ENCODE measurements around the gene LRRC74B. TPM values are rescaled to one million over a fixed set of nuclear protein-coding genes. Genes with fewer than 3 reads are reported as not detected.

Gene LRRC74B
- total and polyA plus RNA-seq, 2 donors (not counting 1 experiment from before 2014, with no cell fraction given): not detected

DNA sequence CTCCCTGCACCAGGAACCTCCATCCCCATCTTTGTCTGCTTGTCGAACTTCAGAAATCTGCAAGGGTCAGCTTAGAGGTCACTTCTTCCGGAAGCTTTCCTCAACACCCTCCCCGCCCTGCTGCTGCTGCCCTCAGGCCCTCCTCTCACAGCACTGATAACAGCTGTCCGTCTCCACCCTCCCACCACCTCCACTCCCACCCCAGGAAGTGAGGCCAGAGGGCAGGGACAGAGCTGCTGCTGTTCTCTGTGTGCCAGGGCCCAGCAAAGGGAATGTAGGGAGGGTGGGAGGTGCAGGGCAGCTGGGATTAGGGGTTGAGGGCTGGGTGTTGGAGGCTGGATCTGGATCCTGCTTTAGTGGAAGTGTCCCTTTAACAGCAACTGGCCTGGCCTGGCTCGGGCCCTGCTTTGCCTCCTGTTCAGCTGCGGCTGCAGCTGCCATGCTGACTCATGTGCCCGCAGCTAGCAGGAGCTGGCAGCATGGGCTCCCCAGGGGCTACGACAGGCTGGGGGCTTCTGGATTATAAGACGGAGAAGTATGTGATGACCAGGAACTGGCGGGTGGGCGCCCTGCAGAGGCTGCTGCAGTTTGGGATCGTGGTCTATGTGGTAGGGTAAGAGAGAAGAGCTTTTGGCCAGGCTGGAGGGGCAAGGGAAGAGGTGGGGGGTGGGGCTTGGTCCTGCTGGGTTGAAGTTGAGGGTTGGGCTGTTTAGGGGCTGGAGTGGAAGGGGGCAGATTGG lies 30.9 kb upstream of the LRRC74B start, which contains the start of gene P2RX6:
TSS of gene P2RX6 (plus strand) at position 440 of the 740 bp plus-strand sequence. CDS start at position 450, 10 bp downstream.
- H3K4me1 ChIP-seq (ENCODE audit: control insufficient read depth, extremely low read depth, insufficient read depth, low read length): peaks cover 14% of the 10 kb centered on the region
- H3K27me3 ChIP-seq (ENCODE audit: control insufficient read depth, insufficient read depth, low read length): no peaks in the 10 kb centered on the region
- H3K79me2 ChIP-seq (ENCODE audit: control insufficient read depth, insufficient read depth, low read length): no peaks in the 10 kb centered on the region

GRCh38 chr22:21015466-21016006 lies 30.2 kb upstream of the LRRC74B start:
- Histone ChIP-seq H3K9me3 (ENCODE audit: control insufficient read depth, insufficient read depth, low read depth, low read length) (no peaks in the 10 kb centered on the region), H2AFZ (ENCODE audit: low read length) (no peak overlapping the region), H3K9ac (ENCODE audit: insufficient read depth, low read length) (peak overlapping the region; percentile 63), H3K79me2 (ENCODE audit: control insufficient read depth, insufficient read depth, low read length) (no peaks in the 10 kb centered on the region), H3K27ac (ENCODE audit: insufficient read depth, low read length) (peak overlapping the region; percentile 93), H3K4me1 (ENCODE audit: control insufficient read depth, extremely low read depth, insufficient read depth, low read length) (peaks cover 14% of the 10 kb centered on the region), H4K20me1 (ENCODE audit: control insufficient read depth, extremely low read depth, insufficient read depth, low read length) (no peaks in the 10 kb centered on the region), H3K4me3 (replicated peaks in 1 of 4; ENCODE audit: control extremely low read depth in 1 of 4, insufficient read depth in 1 of 4, low read depth in 3 of 4, low read length in 4 of 4) (peak overlapping the region in 3 of 4 experiments; percentile 14 to 67 (median 37)), H3K4me2 (ENCODE audit: extremely low read depth, insufficient read depth, low read length) (peak overlapping the region; percentile 59), H3K27me3 (ENCODE audit: control insufficient read depth, insufficient read depth, low read length) (no peaks in the 10 kb centered on the region), H3K36me3 (ENCODE audit: control insufficient read depth, insufficient read depth, low read length) (no peaks in the 10 kb centered on the region)
- TF ChIP-seq EZH2 (IDR thresholded peaks at IDR 0.05; ENCODE audit: low read length, missing control alignments): no peak
- TF ChIP-seq, protein P1, sequence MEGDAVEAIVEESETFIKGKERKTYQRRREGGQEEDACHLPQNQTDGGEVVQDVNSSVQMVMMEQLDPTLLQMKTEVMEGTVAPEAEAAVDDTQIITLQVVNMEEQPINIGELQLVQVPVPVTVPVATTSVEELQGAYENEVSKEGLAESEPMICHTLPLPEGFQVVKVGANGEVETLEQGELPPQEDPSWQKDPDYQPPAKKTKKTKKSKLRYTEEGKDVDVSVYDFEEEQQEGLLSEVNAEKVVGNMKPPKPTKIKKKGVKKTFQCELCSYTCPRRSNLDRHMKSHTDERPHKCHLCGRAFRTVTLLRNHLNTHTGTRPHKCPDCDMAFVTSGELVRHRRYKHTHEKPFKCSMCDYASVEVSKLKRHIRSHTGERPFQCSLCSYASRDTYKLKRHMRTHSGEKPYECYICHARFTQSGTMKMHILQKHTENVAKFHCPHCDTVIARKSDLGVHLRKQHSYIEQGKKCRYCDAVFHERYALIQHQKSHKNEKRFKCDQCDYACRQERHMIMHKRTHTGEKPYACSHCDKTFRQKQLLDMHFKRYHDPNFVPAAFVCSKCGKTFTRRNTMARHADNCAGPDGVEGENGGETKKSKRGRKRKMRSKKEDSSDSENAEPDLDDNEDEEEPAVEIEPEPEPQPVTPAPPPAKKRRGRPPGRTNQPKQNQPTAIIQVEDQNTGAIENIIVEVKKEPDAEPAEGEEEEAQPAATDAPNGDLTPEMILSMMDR (conservative IDR thresholded peaks at IDR 0.05 in 1 of 2, IDR thresholded peaks at IDR 0.05 in 1 of 2; ENCODE audit: low read depth in 1 of 2, low read length in 2 of 2): no peak
- DNase-seq (ENCODE audit: low read depth in 2 of 2): no peak

More for the DNA sequence above, 30.9 kb upstream of the LRRC74B start, which contains the start of gene P2RX6:
- Histone ChIP-seq H3K9ac (ENCODE audit: insufficient read depth, low read length) (peak within 1 kb of the TSS; percentile 72), H4K20me1 (ENCODE audit: control insufficient read depth, extremely low read depth, insufficient read depth, low read length) (no peaks in the 10 kb centered on the region), H3K36me3 (ENCODE audit: control insufficient read depth, insufficient read depth, low read length) (no peaks in the 10 kb centered on the region), H2AFZ (ENCODE audit: low read length) (peak within 1 kb of the TSS; percentile 73), H3K9me3 (ENCODE audit: control insufficient read depth, insufficient read depth, low read depth, low read length) (no peaks in the 10 kb centered on the region), H3K27ac (ENCODE audit: insufficient read depth, low read length) (peak within 1 kb of the TSS; percentile 93), H3K4me3 (replicated peaks in 1 of 4; ENCODE audit: control extremely low read depth in 1 of 4, insufficient read depth in 1 of 4, low read depth in 3 of 4, low read length in 4 of 4) (peak within 1 kb of the TSS; percentile 33 to 67 (median 54)), H3K4me2 (ENCODE audit: extremely low read depth, insufficient read depth, low read length) (peak within 1 kb of the TSS; percentile 99)
- TF ChIP-seq EZH2 (IDR thresholded peaks at IDR 0.05; ENCODE audit: low read length, missing control alignments): no peak
- TF ChIP-seq, protein P1 (conservative IDR thresholded peaks at IDR 0.05 in 1 of 2, IDR thresholded peaks at IDR 0.05 in 1 of 2; ENCODE audit: low read depth in 1 of 2, low read length in 2 of 2): no peak
- peak; percentile 39 to 57 for DNase-seq (ENCODE audit: low read depth in 2 of 2)

- Histone ChIP-seq H3K36me3 (ENCODE audit: control insufficient read depth, insufficient read depth, low read length) (no peaks in the 10 kb centered on the region), H3K4me2 (ENCODE audit: extremely low read depth, insufficient read depth, low read length) (no peak overlapping the region), H3K4me3 (replicated peaks in 1 of 4; ENCODE audit: control extremely low read depth in 1 of 4, insufficient read depth in 1 of 4, low read depth in 3 of 4, low read length in 4 of 4) (no peak overlapping the region), H3K27me3 (ENCODE audit: control insufficient read depth, insufficient read depth, low read length) (no peaks in the 10 kb centered on the region), H3K27ac (ENCODE audit: insufficient read depth, low read length) (no peak overlapping the region), H2AFZ (ENCODE audit: low read length) (no peak overlapping the region), H3K9me3 (ENCODE audit: control insufficient read depth, insufficient read depth, low read depth, low read length) (no peaks in the 10 kb centered on the region), H3K9ac (ENCODE audit: insufficient read depth, low read length) (no peak overlapping the region), H4K20me1 (ENCODE audit: control insufficient read depth, extremely low read depth, insufficient read depth, low read length) (no peaks in the 10 kb centered on the region), H3K79me2 (ENCODE audit: control insufficient read depth, insufficient read depth, low read length) (no peaks in the 10 kb centered on the region), H3K4me1 (ENCODE audit: control insufficient read depth, extremely low read depth, insufficient read depth, low read length) (peaks cover 14% of the 10 kb centered on the region)
- TF ChIP-seq, protein P1 (conservative IDR thresholded peaks at IDR 0.05 in 1 of 2, IDR thresholded peaks at IDR 0.05 in 1 of 2; ENCODE audit: low read depth in 1 of 2, low read length in 2 of 2): no peak
- TF ChIP-seq EZH2 (IDR thresholded peaks at IDR 0.05; ENCODE audit: low read length, missing control alignments): no peak
- DNase-seq (ENCODE audit: low read depth in 2 of 2): no peak
These were observed 28.9 kb upstream of the LRRC74B start for GRCh38 chr22:21016644-21017420.

Data from fibroblast of lung (primary cell).